IMR-90 (cell line): ENCODE results near the gene FBXL4. TPM values are rescaled to one million over a fixed set of nuclear protein-coding genes. Genes with fewer than 3 reads are reported as not detected.

Experiments used
- ATAC-seq: fragments of 200-7000 bp; cut with Tn5 transposase; 2 replicates; pipeline ENCODE4 v1.9.1; 2020; ENCODE audit warnings: low read depth, mild to moderate bottlenecking, moderate library complexity
- Bru-seq: library from RNA; stranded (reverse); fragments of 400-500 nt; gene quantifications from one replicate; lab custom pipeline; 2021; lab: Mats Ljungman, UMichigan
- BruChase-seq, 2 experiments: library from RNA; stranded (reverse); fragments of 400-500 nt; gene quantifications; one replicate each; lab custom pipeline; 2021; lab: Mats Ljungman, UMichigan
- BruUV-seq: library from RNA; stranded (reverse); fragments of 400-500 nt; replicated peaks from 2 replicates; lab custom pipeline; 2021; lab: Mats Ljungman, UMichigan
- CTCF ChIA-PET: fragments of 300-600 bp; formaldehyde crosslinking; extraction: SDS; loops from one replicate; lab custom pipeline; 2021; ENCODE audit warnings: antibody characterized with exemption; lab: Yijun Ruan, JAX
- POLR2A ChIA-PET: fragments of 300-600 bp; sonication (Branson Sonifier 250); formaldehyde crosslinking; loops from one replicate; lab custom pipeline; 2022; ENCODE audit warnings: antibody characterized with exemption; ENCODE audit not compliant: unreplicated experiment; lab: Charles Lee
- DNase-seq: peaks from one replicate; pipeline ENCODE4 v3.0.0; 2013
- H2AFZ ChIP-seq: replicated peaks from 2 replicates; pipeline ENCODE3; 2013; ENCODE audit warnings: low read length, mild to moderate bottlenecking; ENCODE audit not compliant: poor library complexity
- H2AK5ac ChIP-seq: 2 replicates; pipeline ENCODE4 v1.6.1; 2013; ENCODE audit warnings: low read depth, low read length, inconsistent platforms
- H2AK9ac ChIP-seq: replicated peaks from 2 replicates; pipeline ENCODE3; 2013; ENCODE audit warnings: mild to moderate bottlenecking, low read depth, low read length, moderate library complexity; ENCODE audit not compliant: poor library complexity
- H2BK120ac ChIP-seq: 2 replicates; pipeline ENCODE4 v1.6.1; 2013; ENCODE audit warnings: low read depth, low read length, inconsistent platforms
- H2BK15ac ChIP-seq: 3 replicates; pipeline ENCODE4 v1.6.1; 2013; ENCODE audit warnings: low read depth, low read length, inconsistent platforms
- H2BK20ac ChIP-seq: 2 replicates; pipeline ENCODE4 v1.6.1; 2013; ENCODE audit warnings: low read depth, mild to moderate bottlenecking, inconsistent platforms, low read length, moderate library complexity
- H2BK5ac ChIP-seq: 2 replicates; pipeline ENCODE4 v1.6.1; 2013; ENCODE audit warnings: mild to moderate bottlenecking, low read depth, low read length, inconsistent platforms; ENCODE audit not compliant: poor library complexity, severe bottlenecking
- H3K14ac ChIP-seq: replicated peaks from 2 replicates; pipeline ENCODE4 v1.6.1; 2013; ENCODE audit warnings: low read depth, low read length, inconsistent platforms
- H3K18ac ChIP-seq: 2 replicates; pipeline ENCODE4 v1.6.1; 2013; ENCODE audit warnings: low read depth, low read length, control low read depth
- H3K23ac ChIP-seq: 2 replicates; pipeline ENCODE4 v1.6.1; 2013; ENCODE audit warnings: low read depth, low read length, inconsistent platforms
- H3K27ac ChIP-seq: 2 replicates; pipeline ENCODE4 v1.5.1; 2013; ENCODE audit warnings: mild to moderate bottlenecking, control low read depth, low read length; ENCODE audit not compliant: insufficient read depth
- H3K27me3 ChIP-seq: 2 replicates; pipeline ENCODE4 v1.6.1; 2013; ENCODE audit warnings: low read length; ENCODE audit not compliant: control insufficient read depth, insufficient read depth
- H3K36me3 ChIP-seq: 2 replicates; pipeline ENCODE4 v1.6.1; 2013; ENCODE audit warnings: low read length, mixed read lengths; ENCODE audit not compliant: control insufficient read depth, insufficient read depth
- H3K4ac ChIP-seq: 2 replicates; pipeline ENCODE4 v1.6.1; 2013; ENCODE audit warnings: low read depth, low read length, inconsistent platforms
- H3K4me1 ChIP-seq: 2 replicates; pipeline ENCODE4 v1.6.1; 2013; ENCODE audit warnings: low read length, mixed read lengths; ENCODE audit not compliant: control insufficient read depth, insufficient read depth
- H3K4me2 ChIP-seq: 2 replicates; pipeline ENCODE4 v1.6.1; 2013; ENCODE audit warnings: low read depth, mild to moderate bottlenecking, control low read depth, low read length, moderate library complexity
- H3K4me3 ChIP-seq: 2 replicates; pipeline ENCODE4 v1.5.1; 2013; ENCODE audit warnings: low read depth, mild to moderate bottlenecking, control low read depth, low read length, moderate library complexity; ENCODE audit not compliant: insufficient read depth
- H3K56ac ChIP-seq: 2 replicates; pipeline ENCODE4 v1.6.1; 2013; ENCODE audit warnings: low read length, inconsistent platforms; ENCODE audit not compliant: insufficient read depth; ENCODE audit errors: extremely low read depth
- H3K79me1 ChIP-seq, 2 experiments: 2 replicates each; pipeline ENCODE4 v1.6.1; 2013; ENCODE audit warnings: low read length in 2 of 2, inconsistent platforms in 1 of 2, low read depth in 1 of 2
- H3K9ac ChIP-seq: 2 replicates; pipeline ENCODE4 v1.6.1; 2013; ENCODE audit warnings: low read depth, low read length, control low read depth
- H3K9me1 ChIP-seq: 2 replicates; pipeline ENCODE4 v1.6.1; 2013; ENCODE audit warnings: low read length, inconsistent platforms; ENCODE audit not compliant: insufficient read depth
- H3K9me3 ChIP-seq: 2 replicates; pipeline ENCODE4 v1.6.1; 2013; ENCODE audit warnings: low read length; ENCODE audit not compliant: control insufficient read depth, insufficient read depth
- H4K20me1 ChIP-seq: 2 replicates; pipeline ENCODE4 v1.6.1; 2013; ENCODE audit warnings: low read length, inconsistent platforms; ENCODE audit not compliant: insufficient read depth
- H4K5ac ChIP-seq: 2 replicates; pipeline ENCODE4 v1.6.1; 2013; ENCODE audit warnings: mild to moderate bottlenecking, low read depth, low read length, control low read depth
- H4K8ac ChIP-seq, 2 experiments: 2 replicates each; pipeline ENCODE4 v1.6.1; 2013; ENCODE audit warnings: low read depth in 2 of 2, low read length in 2 of 2, control low read depth in 1 of 2, inconsistent platforms in 1 of 2
- H4K91ac ChIP-seq: 2 replicates; pipeline ENCODE4 v1.6.1; 2013; ENCODE audit warnings: low read depth, low read length, inconsistent platforms; ENCODE audit not compliant: insufficient read depth
- BHLHE40 ChIP-seq: fragments of 150-350 bp; IDR thresholded peaks from 2 replicates; pipeline ENCODE4 v1.6.1; 2016; ENCODE audit warnings: mild to moderate bottlenecking, low read depth, low read length
- ELK1 ChIP-seq: fragments of 150-350 bp; IDR thresholded peaks from 2 replicates; pipeline ENCODE4 v1.6.1; 2016; ENCODE audit warnings: low read depth, mild to moderate bottlenecking, low read length, moderate library complexity, borderline replicate concordance
- FOS ChIP-seq: fragments of 150-350 bp; IDR thresholded peaks from 2 replicates; pipeline ENCODE4 v1.6.1; 2016; ENCODE audit warnings: low read depth, low read length
- MAFK ChIP-seq: IDR thresholded peaks from 2 replicates; pipeline ENCODE4 v1.6.1; 2012; ENCODE audit warnings: low read depth, low read length, improper control_type of control experiment
- MAZ ChIP-seq: IDR thresholded peaks from 2 replicates; pipeline ENCODE4 v1.6.1; 2012; ENCODE audit warnings: low read depth, mild to moderate bottlenecking, low read length, improper control_type of control experiment, moderate library complexity, borderline replicate concordance
- MXI1 ChIP-seq: IDR thresholded peaks from 2 replicates; pipeline ENCODE4 v1.6.1; 2012; ENCODE audit warnings: low read depth, mild to moderate bottlenecking, low read length, moderate library complexity, borderline replicate concordance
- NFE2L2 ChIP-seq: fragments of 150-350 bp; IDR thresholded peaks from 2 replicates; pipeline ENCODE4 v1.6.1; 2016; ENCODE audit warnings: low read depth, mild to moderate bottlenecking, low read length
- POLR2A ChIP-seq: IDR thresholded peaks from 2 replicates; pipeline ENCODE4 v1.6.1; 2012; ENCODE audit warnings: mild to moderate bottlenecking, low read depth, low read length
- RAD21 ChIP-seq: IDR thresholded peaks from 2 replicates; pipeline ENCODE4 v1.6.1; 2012; ENCODE audit warnings: low read length, improper control_type of control experiment
- RCOR1 ChIP-seq: IDR thresholded peaks from 2 replicates; pipeline ENCODE4 v1.6.1; 2012; ENCODE audit warnings: mild to moderate bottlenecking, low read length, improper control_type of control experiment; ENCODE audit not compliant: insufficient replicate concordance
- RFX5 ChIP-seq: IDR thresholded peaks from 2 replicates; pipeline ENCODE4 v1.8.0; 2012; ENCODE audit warnings: low read depth, mild to moderate bottlenecking, low read length, moderate library complexity
- SMC3 ChIP-seq: fragments of 150-350 bp; IDR thresholded peaks from 2 replicates; pipeline ENCODE4 v1.6.1; 2016; ENCODE audit warnings: low read depth, mild to moderate bottlenecking, antibody characterized with exemption, low read length, moderate library complexity
- USF2 ChIP-seq: fragments of 150-350 bp; IDR thresholded peaks from 2 replicates; pipeline ENCODE4 v1.6.1; 2017; ENCODE audit warnings: mild to moderate bottlenecking, antibody characterized with exemption, low read length, low read depth
- WGBS, 2 experiments: methylation state at CpG; one replicate each; pipeline versions ENCODE4 v1.1.5 to v1.1.7; 2013; ENCODE audit warnings: missing lambda C conversion rate in 2 of 2; ENCODE audit not compliant: insufficient read length in 1 of 2; ENCODE audit errors: extremely low coverage in 2 of 2; 5-methylcytosine and 5-hydroxymethylcytosine counted together
- dilution Hi-C: fragments of 300-500 bp; cut with HindIII; formaldehyde crosslinking; loops from one replicate; pipeline ENCODE4 v1.14.3; 2018; ENCODE audit warnings: low sequenced_read_pairs; ENCODE audit not compliant: unreplicated experiment
- in situ Hi-C: fragments of 300-500 bp; cut with MboI; formaldehyde crosslinking; loops from 3 replicates; pipeline ENCODE4 v1.14.3; 2019; ENCODE audit warnings: low sequenced_read_pairs, inconsistent platforms, mixed read lengths
- intact Hi-C: fragments of 100-400 bp; cut with micrococcal nuclease; formaldehyde crosslinking; loops from 2 replicates; pipeline ENCODE4 v1.10.0; 2022
- long read RNA-seq: library from polyadenylated mRNA; unstranded; transcript quantifications from one replicate; pipeline ENCODE4 v2.0.0, GENCODE V29; 2021; ENCODE audit not compliant: unreplicated experiment
- polyA plus RNA-seq, 3 experiments: library from polyadenylated mRNA; depleted of rRNA; stranded (reverse); fragments of >200 nt; gene quantifications; 2 replicates each; pipeline ENCODE4 v1.2.3, GENCODE V29; 2012; ENCODE audit warnings: low replicate concordance in 1 of 3
- total RNA-seq: library from RNA; depleted of rRNA; stranded (reverse); fragments of >200 nt; gene quantifications from 2 replicates; pipeline ENCODE4 v1.2.3, GENCODE V29; 2012; rRNA removed

FBXL4 gene
- 16.1 and 17.6 TPM in 2 replicates for total RNA-seq
- polyA plus RNA-seq (2012; rRNA removed): 6.1 and 7.8 TPM in 2 replicates
- 2.5 and 3.7 TPM in 2 replicates for polyA plus RNA-seq (2012; cell fraction: cytosol; rRNA removed)
- polyA plus RNA-seq (2012; cell fraction: nucleus; rRNA removed; ENCODE audit: low replicate concordance): 1.7 and 9.2 TPM in 2 replicates
- Bru-seq, nascent RNA: percentile 78 among the genes with signal in this experiment
- BruChase-seq, experiment 1, labeled RNA remaining after a 6-hour chase: percentile 74 among the genes with signal in this experiment
- percentile 87 among the genes with signal in this experiment for BruChase-seq, experiment 2, labeled RNA remaining after a 2-hour chase
- long read RNA-seq, full-length matches to known transcripts: 7 of 17 reads
- long read RNA-seq, partial matches to known transcripts: 4 of 17 reads
- long read RNA-seq, other reads (novel, unspliced or antisense): 6 of 17 reads

- Histone ChIP-seq H2AK5ac (peak within 1 kb of the TSS; percentile 50; the same call in 1 of the 2 replicates), H4K20me1 (peaks cover 2% of the 10 kb centered on the region; the same call in 1 of the 2 replicates), H3K27ac (peak within 1 kb of the TSS; percentile 90), H2BK15ac (no peak within 1 kb of the TSS; the same call in 2 of the 3 replicates), H3K9me3 (no peaks in the 10 kb centered on the region), H2BK5ac (peak within 1 kb of the TSS; percentile 73), H2AFZ (peak within 1 kb of the TSS; percentile 98), H4K8ac (peak within 1 kb of the TSS; percentile 85 to 89), H3K36me3 (no peaks in the 10 kb centered on the region), H3K9ac (peak within 1 kb of the TSS; percentile 82), H3K4me1 (peaks cover 4% of the 10 kb centered on the region), H4K5ac (peak within 1 kb of the TSS; percentile 86), H4K91ac (peak within 1 kb of the TSS; percentile 70), H3K79me1 (peaks cover 12 to 27% of the 10 kb centered on the region in 2 experiments), H3K4ac (peak within 1 kb of the TSS; percentile 81), H3K4me2 (peak within 1 kb of the TSS; percentile 100), H3K27me3 (no peaks in the 10 kb centered on the region), H3K9me1 (peaks cover 4% of the 10 kb centered on the region; the same call in 1 of the 2 replicates), H3K56ac (peak within 1 kb of the TSS; percentile 24; the same call in 1 of the 2 replicates), H3K18ac (peak within 1 kb of the TSS; percentile 68), H3K14ac (peak within 1 kb of the TSS; percentile 67), H2BK20ac (peak within 1 kb of the TSS; percentile 11; the same call in 1 of the 2 replicates), H2AK9ac (peak within 1 kb of the TSS; percentile 98), H2BK120ac (peak within 1 kb of the TSS; percentile 20), H3K4me3 (peak within 1 kb of the TSS; percentile 84), H3K23ac (peak within 1 kb of the TSS; percentile 69)
- intact Hi-C loops: no loop called here
- WGBS, 2 experiments: 0% methylated on average over 8 of the region's 93 CpGs; no CpG with 5 or more reads in 1 of the 2 experiments
- DNase-seq (peak; percentile 70), ATAC-seq (peak; percentile 91)
- POLR2A ChIA-PET: no interaction called here
- no TSS peak for BruUV-seq
- dilution Hi-C loops: no loop called here
- CTCF ChIA-PET: no interaction called here
- in situ Hi-C loops: no loop called here
- TF ChIP-seq USF2 (0 out of 2 replicates have a peak, but pooled peaks have one; percentile 20), ELK1 (no peak), NFE2L2 (no peak), BHLHE40 (peak; percentile 66), RAD21 (no peak), MXI1 (peak; percentile 95), MAFK (no peak), RCOR1 (no peak), RFX5 (no peak), POLR2A (peak; percentile 79), SMC3 (no peak), MAZ (peak; percentile 57; the same call in 1 of the 2 replicates), FOS (no peak)
These were observed at the start of gene FBXL4 for GRCh38 chr6:98947411-98948292. FBXL4 (minus strand) TSS chr6:98947946; CDS start chr6:98926988, 20,958 bp downstream.
